AG10803 (cell line): ENCODE measurements around the gene P3H2.

Experiments
- DNase-seq: peaks from one replicate; pipeline ENCODE4 v3.0.0; 2010; ENCODE audit warnings: low read depth
- H3K4me3 ChIP-seq: 2 replicates; pipeline ENCODE4 v1.5.1; 2011; ENCODE audit warnings: mild to moderate bottlenecking, low read length, control low read depth
- TF ChIP-seq, protein P1 (sequence below): conservative IDR thresholded peaks from 2 replicates; pipeline ENCODE4 v1.5.1; 2011; ENCODE audit warnings: mild to moderate bottlenecking, low read length, control low read depth, inconsistent platforms

Gene P3H2

DNA sequence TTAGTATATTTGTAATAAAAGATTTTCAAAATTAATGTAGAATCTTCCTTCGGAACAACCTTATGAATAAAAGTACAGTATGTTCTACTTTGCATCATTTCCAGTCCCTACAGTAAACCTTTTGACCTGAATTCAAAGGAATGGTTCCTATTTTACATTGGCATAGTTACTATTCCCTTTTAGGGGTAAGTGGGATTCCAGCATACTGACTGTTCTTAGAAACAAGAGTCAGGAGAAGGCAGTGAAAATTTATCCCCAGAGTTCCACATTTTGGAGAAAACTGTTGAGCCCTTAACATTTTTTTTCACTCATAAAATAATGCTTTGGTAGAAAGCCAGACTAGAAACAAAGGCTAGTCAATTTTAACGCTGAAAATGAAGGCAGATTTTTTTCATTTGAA is 78.1 kb downstream of the P3H2 start:
- DNase-seq, result no peak
- H3K4me3 ChIP-seq, result no peak overlapping the region
- TF ChIP-seq, protein P1, sequence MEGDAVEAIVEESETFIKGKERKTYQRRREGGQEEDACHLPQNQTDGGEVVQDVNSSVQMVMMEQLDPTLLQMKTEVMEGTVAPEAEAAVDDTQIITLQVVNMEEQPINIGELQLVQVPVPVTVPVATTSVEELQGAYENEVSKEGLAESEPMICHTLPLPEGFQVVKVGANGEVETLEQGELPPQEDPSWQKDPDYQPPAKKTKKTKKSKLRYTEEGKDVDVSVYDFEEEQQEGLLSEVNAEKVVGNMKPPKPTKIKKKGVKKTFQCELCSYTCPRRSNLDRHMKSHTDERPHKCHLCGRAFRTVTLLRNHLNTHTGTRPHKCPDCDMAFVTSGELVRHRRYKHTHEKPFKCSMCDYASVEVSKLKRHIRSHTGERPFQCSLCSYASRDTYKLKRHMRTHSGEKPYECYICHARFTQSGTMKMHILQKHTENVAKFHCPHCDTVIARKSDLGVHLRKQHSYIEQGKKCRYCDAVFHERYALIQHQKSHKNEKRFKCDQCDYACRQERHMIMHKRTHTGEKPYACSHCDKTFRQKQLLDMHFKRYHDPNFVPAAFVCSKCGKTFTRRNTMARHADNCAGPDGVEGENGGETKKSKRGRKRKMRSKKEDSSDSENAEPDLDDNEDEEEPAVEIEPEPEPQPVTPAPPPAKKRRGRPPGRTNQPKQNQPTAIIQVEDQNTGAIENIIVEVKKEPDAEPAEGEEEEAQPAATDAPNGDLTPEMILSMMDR, result no peak

DNA sequence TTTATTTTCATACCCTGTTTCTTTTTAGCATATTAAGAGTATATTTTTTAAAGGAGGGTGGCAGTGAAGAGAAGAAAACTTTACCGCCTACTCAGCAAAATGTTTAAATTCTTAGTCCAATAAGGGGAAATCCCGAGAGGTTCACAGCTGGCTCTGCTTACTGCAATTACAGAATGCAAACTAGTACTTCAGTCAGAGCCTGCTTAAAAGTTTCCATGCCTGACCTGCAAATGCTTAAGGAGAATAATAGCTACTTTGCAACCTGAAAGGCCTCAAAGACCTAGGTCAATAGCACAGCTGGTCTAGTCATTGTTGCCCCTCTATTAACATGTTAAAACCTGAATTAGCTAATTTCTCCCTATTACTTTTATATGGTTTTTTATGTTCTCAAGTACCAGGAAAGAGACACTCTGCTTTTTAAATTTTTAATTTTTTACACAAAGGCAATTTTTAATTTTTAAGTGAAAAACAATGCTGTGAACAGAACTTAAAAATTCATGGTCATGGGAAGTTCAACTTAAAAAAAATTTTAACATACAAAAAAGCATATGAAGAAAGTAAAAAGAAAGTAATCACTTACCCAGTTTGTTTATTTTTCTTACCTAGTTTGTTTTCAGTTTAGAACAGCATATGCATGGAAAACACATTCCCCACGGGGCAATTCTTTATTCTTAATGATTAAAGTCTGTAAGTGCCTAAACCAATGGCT is 79.2 kb downstream of the P3H2 start:
- no peak overlapping the region for H3K4me3 ChIP-seq
- DNase-seq, result peak; percentile 32
- TF ChIP-seq, protein P1, result no peak

DNA sequence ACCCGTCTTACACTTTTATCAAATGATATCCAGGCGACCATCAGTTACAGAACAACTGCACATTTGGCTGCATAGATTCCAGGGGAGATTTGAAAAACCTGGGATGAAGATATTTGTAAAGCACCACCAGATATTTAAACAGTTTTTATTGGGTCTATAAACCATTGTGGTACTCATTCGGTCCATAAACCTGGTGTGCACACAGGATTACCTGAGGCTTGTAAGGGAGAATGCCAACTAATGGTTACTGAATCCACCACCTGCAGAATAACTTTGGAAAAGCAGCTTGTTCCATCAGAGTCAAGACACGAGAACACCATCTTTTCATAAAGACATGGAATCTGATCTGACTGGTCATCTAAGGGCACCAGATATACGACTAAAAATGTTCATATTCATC is 80.6 kb downstream of the P3H2 start:
- TF ChIP-seq, protein P1, result no peak
- DNase-seq, result no peak

DNA sequence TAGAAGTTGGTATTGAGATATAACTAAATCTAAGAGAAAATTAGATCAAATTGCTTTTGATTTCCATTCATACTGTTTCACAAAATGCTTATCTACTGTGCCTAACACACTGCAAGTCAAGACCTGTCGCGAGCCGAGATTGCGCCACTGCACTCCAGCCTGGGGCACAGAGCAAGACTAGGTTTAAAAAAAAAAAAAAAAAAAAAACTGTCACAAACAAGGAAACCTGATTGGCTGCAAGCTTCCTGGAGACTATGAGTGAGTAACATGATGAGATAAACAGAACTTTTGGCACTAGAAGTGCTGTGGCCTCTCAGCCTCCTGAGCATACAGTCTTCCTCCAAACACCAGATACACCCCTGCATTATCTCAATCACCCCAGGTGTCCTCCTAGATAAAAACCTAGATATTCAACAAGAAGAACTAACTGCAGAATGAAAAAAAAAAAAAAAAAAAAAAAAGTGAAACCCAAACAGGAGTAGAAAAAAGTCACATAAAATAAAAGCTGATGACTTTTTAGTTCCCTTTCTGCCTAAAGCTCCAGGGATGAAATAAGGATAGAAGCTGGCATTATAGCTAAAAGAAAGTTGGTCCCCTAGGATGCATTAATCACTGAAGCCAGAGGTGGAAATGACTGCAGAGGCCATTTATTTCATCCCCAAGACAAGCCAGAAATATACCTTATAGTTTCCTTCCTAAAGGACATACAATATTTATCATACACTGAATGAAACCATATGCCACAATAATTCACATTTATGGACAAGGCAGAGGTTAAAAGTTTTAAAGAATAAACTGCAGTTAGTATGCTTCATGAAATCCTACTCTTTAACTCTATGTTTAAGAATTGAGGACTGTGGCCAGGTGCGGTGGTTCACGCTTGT is 82.4 kb downstream of the P3H2 start:
- H3K4me3 ChIP-seq, result no peak overlapping the region
- TF ChIP-seq, protein P1, result no peak
- DNase-seq, result peak; percentile 36

More for the DNA sequence above, 80.6 kb downstream of the P3H2 start:
- H3K4me3 ChIP-seq, result no peak overlapping the region

DNA sequence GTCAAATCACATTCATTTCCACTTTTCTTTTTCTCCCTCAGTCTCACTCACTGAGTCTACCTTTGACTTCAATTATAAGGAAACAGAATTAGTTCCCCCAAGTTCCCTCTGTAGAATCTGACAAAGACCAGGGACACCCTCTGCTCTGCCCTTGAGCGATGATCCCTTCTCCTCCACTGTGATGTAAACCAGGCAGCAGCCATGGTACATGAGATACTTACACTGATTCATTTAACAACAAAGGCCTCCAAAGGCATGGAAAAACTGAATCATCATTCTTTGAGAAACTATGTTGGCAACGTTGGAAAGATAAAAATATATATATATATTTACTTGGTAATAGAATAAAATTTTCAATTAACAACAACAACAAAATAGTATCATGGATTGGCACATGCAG is 84.1 kb downstream of the P3H2 start:
- DNase-seq, result no peak
- TF ChIP-seq, protein P1, result no peak
- no peak overlapping the region for H3K4me3 ChIP-seq

DNA sequence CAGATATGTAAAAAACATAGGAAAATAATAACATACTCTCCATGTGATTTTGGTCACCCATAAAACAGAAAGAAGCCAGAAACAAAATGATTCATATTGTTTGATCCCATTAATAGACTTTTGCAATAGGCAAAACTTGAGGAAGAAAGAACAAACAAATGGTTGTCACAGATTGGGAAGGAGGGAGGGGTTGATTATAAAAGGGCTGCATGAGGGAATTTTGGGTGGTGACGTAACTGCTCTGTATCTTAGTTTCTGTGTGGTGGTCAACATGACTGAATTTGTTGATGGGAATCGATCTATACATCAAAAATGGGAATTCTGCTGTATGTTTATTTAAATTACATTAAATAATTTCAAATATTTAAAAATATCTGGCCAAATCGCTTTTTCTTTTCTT is 86.3 kb downstream of the P3H2 start:
- TF ChIP-seq, protein P1, result no peak
- no peak overlapping the region for H3K4me3 ChIP-seq
- no peak for DNase-seq
